Vagina (tissue), 2 donors: ENCODE results near the gene MRAS. TPM values are rescaled to one million over a fixed set of nuclear protein-coding genes. Genes with fewer than 3 reads are reported as not detected.

ENCODE experiments used
- DNase-seq, 2 donors: peaks; one replicate each; pipeline ENCODE4 v3.0.0-alpha.2; 2017; ENCODE audit errors: extremely low spot score in 2 of 2
- H3K27ac ChIP-seq: fragments of 200-600 bp; sonication (generic); one replicate; pipeline ENCODE4 v1.5.1; 2019
- H3K27me3 ChIP-seq: fragments of 200-600 bp; sonication (generic); one replicate; pipeline ENCODE4 v1.5.1; 2019
- H3K36me3 ChIP-seq, 2 donors: fragments of 200-600 bp; sonication (generic); one replicate each; pipeline ENCODE4 v1.5.1; 2017 to 2019
- H3K4me1 ChIP-seq: fragments of 200-600 bp; sonication (generic); one replicate; pipeline ENCODE4 v1.5.1; 2019
- H3K4me3 ChIP-seq, 2 donors: fragments of 200-600 bp; sonication (generic); 1 replicate in 1 of 2; 2 replicates in 1 of 2; pipeline ENCODE4 v1.5.1; 2016 to 2019
- H3K9me3 ChIP-seq: fragments of 200-600 bp; sonication (generic); one replicate; pipeline ENCODE4 v1.5.1; 2019
- POLR2A ChIP-seq, 2 donors: fragments of 450-650 bp; IDR thresholded peaks; one replicate each; pipeline ENCODE4 v1.6.1; 2017; ENCODE audit warnings: antibody characterized with exemption in 2 of 2, mild to moderate bottlenecking in 2 of 2, moderate library complexity in 2 of 2
- POLR2AphosphoS5 ChIP-seq, 2 donors: sonication (generic); formaldehyde crosslinking; IDR thresholded peaks; one replicate each; pipeline ENCODE4 v1.9.0; 2017; ENCODE audit warnings: antibody characterized with exemption in 2 of 2, mild to moderate bottlenecking in 2 of 2, low read depth in 1 of 2; ENCODE audit not compliant: insufficient read depth in 1 of 2
- intact Hi-C: fragments of 100-400 bp; cut with DNase I; formaldehyde crosslinking; loops from one replicate; pipeline ENCODE4 v1.15.1; 2023
- total RNA-seq: library from RNA; depleted of rRNA; stranded (reverse); fragments of >200 nt; gene quantifications from one replicate; pipeline ENCODE4 v1.2.3, GENCODE V29; 2016
- TF ChIP-seq, protein P1 (sequence below), 3 experiments: fragments of 450-650 bp in 2 of 3; fragments of 200-600 bp in 1 of 3; sonication (generic) in 1 of 3; IDR thresholded peaks; one replicate each; pipeline ENCODE4 v1.5.1; 2017 to 2019; ENCODE audit warnings: antibody characterized with exemption in 3 of 3, mild to moderate bottlenecking in 2 of 3, moderate library complexity in 2 of 3

MRAS gene
- total RNA-seq, 1 donor from 2014 or later: 26.8 TPM

GRCh38 chr3:138396752-138397410 is 48.5 kb downstream of the MRAS start:
- intact Hi-C loops: no loop called here
- H3K4me1 ChIP-seq: no peaks in the 10 kb centered on the region
- no peak for DNase-seq

DNA sequence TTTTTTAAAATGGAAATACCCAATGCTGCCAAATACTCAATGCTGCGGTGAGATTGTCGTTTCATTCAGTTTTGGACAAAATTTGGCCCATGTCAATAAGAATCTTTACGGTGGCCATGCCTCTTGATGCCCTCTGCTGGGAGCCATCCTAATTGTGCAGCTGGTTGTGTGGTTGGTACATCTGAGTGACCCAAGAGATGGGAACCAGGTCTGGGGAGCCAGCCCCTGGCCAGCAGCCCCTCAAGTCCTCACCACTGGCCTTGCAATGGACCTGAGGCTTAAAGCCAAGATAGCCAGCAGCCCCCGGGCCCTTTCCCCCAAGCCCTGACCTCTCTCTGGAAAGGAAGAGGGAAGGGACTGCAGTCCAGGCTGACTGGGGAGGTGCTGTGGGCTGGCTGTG is 49.6 kb downstream of the MRAS start:
- Histone ChIP-seq H3K4me3 (no peak overlapping the region), H3K4me1 (no peaks in the 10 kb centered on the region), H3K36me3 (peaks cover 0 to 4% of the 10 kb centered on the region in 2 donors), H3K27ac (no peak overlapping the region), H3K9me3 (no peaks in the 10 kb centered on the region), H3K27me3 (no peaks in the 10 kb centered on the region)
- no peak for DNase-seq
- intact Hi-C loops: no loop called here
- TF ChIP-seq POLR2AphosphoS5 (IDR thresholded peaks at IDR 0.05; ENCODE audit: insufficient read depth in 1 of 2, low read depth in 1 of 2) (no peak), POLR2A (IDR thresholded peaks at IDR 0.05) (no peak)
- TF ChIP-seq, protein P1, sequence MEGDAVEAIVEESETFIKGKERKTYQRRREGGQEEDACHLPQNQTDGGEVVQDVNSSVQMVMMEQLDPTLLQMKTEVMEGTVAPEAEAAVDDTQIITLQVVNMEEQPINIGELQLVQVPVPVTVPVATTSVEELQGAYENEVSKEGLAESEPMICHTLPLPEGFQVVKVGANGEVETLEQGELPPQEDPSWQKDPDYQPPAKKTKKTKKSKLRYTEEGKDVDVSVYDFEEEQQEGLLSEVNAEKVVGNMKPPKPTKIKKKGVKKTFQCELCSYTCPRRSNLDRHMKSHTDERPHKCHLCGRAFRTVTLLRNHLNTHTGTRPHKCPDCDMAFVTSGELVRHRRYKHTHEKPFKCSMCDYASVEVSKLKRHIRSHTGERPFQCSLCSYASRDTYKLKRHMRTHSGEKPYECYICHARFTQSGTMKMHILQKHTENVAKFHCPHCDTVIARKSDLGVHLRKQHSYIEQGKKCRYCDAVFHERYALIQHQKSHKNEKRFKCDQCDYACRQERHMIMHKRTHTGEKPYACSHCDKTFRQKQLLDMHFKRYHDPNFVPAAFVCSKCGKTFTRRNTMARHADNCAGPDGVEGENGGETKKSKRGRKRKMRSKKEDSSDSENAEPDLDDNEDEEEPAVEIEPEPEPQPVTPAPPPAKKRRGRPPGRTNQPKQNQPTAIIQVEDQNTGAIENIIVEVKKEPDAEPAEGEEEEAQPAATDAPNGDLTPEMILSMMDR (IDR thresholded peaks at IDR 0.05): no peak

More at GRCh38 chr3:138396752-138397410, 48.5 kb downstream of the MRAS start:
- Histone ChIP-seq H3K4me3 (no peak overlapping the region), H3K27me3 (no peaks in the 10 kb centered on the region), H3K27ac (no peak overlapping the region), H3K9me3 (no peaks in the 10 kb centered on the region), H3K36me3 (peaks cover 0 to 4% of the 10 kb centered on the region in 2 donors)
- TF ChIP-seq, protein P1 (IDR thresholded peaks at IDR 0.05): no peak
- no peak for TF ChIP-seq POLR2AphosphoS5 (IDR thresholded peaks at IDR 0.05; ENCODE audit: insufficient read depth in 1 of 2, low read depth in 1 of 2)
- TF ChIP-seq POLR2A (IDR thresholded peaks at IDR 0.05): no peak

DNA sequence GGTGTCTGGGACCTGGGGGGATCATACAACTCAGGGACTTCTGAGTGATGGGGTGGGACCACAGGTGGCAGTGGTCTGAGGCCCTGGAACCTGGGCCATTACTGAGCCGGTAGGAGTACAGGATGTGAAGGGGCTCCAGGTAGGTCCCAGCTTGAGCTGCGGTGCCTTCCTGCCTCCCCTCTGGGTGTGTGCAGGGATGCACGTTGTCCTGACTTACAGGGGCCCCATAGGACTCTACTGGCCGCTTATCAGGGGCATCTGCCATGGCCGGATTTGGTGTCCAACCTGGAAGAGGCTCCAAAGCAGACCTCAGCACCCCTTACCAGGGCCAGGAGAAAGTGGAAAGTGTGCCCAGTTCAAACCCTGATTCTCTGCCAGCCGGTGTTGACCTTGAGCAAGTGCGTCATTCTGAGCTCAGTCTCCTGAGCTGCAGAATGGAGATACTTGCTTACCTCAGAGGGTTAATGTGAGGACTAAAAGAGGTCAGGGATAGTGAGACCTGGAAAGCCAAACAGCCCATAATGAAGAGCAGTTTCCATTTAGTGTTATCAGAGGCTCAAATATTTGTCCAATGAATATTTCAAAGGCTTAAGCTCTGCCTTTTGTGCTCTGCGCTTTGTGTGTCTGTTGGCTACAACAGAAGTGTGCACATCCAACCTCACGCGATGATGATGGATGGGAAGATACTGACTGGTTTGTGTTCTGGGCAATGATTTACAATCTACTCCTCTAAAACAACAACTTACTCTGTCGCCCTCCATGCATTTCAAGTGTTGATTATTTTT is 50.6 kb downstream of the MRAS start:
- Histone ChIP-seq H3K36me3 (peaks cover 0 to 11% of the 10 kb centered on the region in 2 donors), H3K9me3 (no peaks in the 10 kb centered on the region), H3K27me3 (no peaks in the 10 kb centered on the region), H3K27ac (no peak overlapping the region), H3K4me3 (no peak overlapping the region), H3K4me1 (no peaks in the 10 kb centered on the region)
- intact Hi-C loops: no loop called here
- DNase-seq: no peak
- TF ChIP-seq POLR2A (IDR thresholded peaks at IDR 0.05) (no peak), POLR2AphosphoS5 (IDR thresholded peaks at IDR 0.05; ENCODE audit: insufficient read depth in 1 of 2, low read depth in 1 of 2) (no peak)
- TF ChIP-seq, protein P1 (IDR thresholded peaks at IDR 0.05): no peak

- Histone ChIP-seq H3K27me3 (no peaks in the 10 kb centered on the region), H3K4me1 (no peaks in the 10 kb centered on the region), H3K36me3 (peaks cover 0 to 11% of the 10 kb centered on the region in 2 donors), H3K4me3 (no peak overlapping the region), H3K9me3 (no peaks in the 10 kb centered on the region), H3K27ac (no peak overlapping the region)
- no peak for TF ChIP-seq POLR2A (IDR thresholded peaks at IDR 0.05)
- TF ChIP-seq, protein P1 (IDR thresholded peaks at IDR 0.05): no peak
- TF ChIP-seq POLR2AphosphoS5 (IDR thresholded peaks at IDR 0.05; ENCODE audit: insufficient read depth in 1 of 2, low read depth in 1 of 2): no peak
- DNase-seq: no peak
- intact Hi-C loops: no loop called here
These were observed 51.4 kb downstream of the MRAS start for GRCh38 chr3:138399766-138400165.

DNA sequence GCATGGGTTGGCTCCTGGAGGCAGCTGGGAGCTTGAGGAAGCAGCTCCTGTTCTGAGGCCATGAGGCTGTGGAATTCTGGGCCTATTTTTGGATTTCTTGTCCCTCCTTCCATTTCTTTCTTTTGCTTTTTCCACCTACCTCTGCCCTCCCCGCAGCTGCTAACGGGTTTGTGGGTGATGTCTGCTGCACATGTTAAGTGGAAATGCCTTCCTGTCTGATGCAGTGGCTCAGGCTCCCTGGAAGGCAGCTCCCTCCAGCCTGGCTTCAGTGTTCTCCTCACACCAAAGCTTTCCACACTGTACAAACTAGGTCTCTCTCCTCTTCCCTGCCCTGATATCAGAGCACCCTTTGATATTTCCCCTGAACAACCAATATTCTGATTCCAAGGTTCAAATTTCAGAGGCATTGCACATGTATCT is 52.3 kb downstream of the MRAS start:
- H3K27ac ChIP-seq: no peak overlapping the region
- no peaks in the 10 kb centered on the region for H3K9me3 ChIP-seq
- H3K4me3 ChIP-seq: no peak overlapping the region
- no peaks in the 10 kb centered on the region for H3K4me1 ChIP-seq
- peaks cover 0 to 11% of the 10 kb centered on the region in 2 donors for H3K36me3 ChIP-seq
- TF ChIP-seq POLR2A (IDR thresholded peaks at IDR 0.05): no peak
- TF ChIP-seq POLR2AphosphoS5 (IDR thresholded peaks at IDR 0.05; ENCODE audit: insufficient read depth in 1 of 2, low read depth in 1 of 2): no peak
- TF ChIP-seq, protein P1 (IDR thresholded peaks at IDR 0.05): no peak
- intact Hi-C loops: no loop called here
- no peak for DNase-seq
- no peaks in the 10 kb centered on the region for H3K27me3 ChIP-seq
